ENCODE measurements around the gene PNMA8B. TPM values are rescaled to one million over a fixed set of nuclear protein-coding genes. Genes with fewer than 3 reads are reported as not detected.

PNMA8B gene
- total and polyA plus RNA-seq, 2 donors (not counting 3 experiments of a cell fraction or from before 2014, with no cell fraction given): 0.11 TPM; not detected in 1

- ChIA-PET CTCF (interaction anchor here (0.9 to 9.3 kb wide), 2 partner anchors 12 to 16 kb away, joined by 4 to 172 read pairs; no protein-coding TSS in a partner anchor), POLR2A (no interaction called here)
- Histone ChIP-seq H3K79me2 (ENCODE audit: control insufficient read depth, insufficient read depth, low read length) (no peaks in the 10 kb centered on the region), H3K36me3 (ENCODE audit: control insufficient read depth in 2 of 2, extremely low read depth in 1 of 2, insufficient read depth in 2 of 2, low read length in 2 of 2) (no peaks in the 10 kb centered on the region), H3K4me1 (ENCODE audit: control insufficient read depth, extremely low read depth, insufficient read depth, low read length) (no peaks in the 10 kb centered on the region), H2AFZ (ENCODE audit: low read depth, low read length) (no peak overlapping the region), H3K27me3 (ENCODE audit: control insufficient read depth in 2 of 2, insufficient read depth in 2 of 2, low read length in 2 of 2) (no peaks in the 10 kb centered on the region), H3K9me1 (replicated peaks; ENCODE audit: control insufficient read depth, extremely low read depth, insufficient read depth, low read length) (no peaks in the 10 kb centered on the region), H4K20me1 (replicated peaks; ENCODE audit: control insufficient read depth, extremely low read depth, insufficient read depth, low read length) (no peaks in the 10 kb centered on the region), H3K9ac (replicated peaks; ENCODE audit: extremely low read depth, insufficient read depth, low read length) (no peak overlapping the region), H3K4me2 (ENCODE audit: insufficient read depth, low read length) (no peak overlapping the region), H3K27ac (ENCODE audit: insufficient read depth, low read depth, low read length) (no peak overlapping the region), H3K4me3 (replicated peaks in 1 of 3; ENCODE audit: insufficient read depth in 1 of 3, low read depth in 1 of 3, low read length in 3 of 3) (no peak overlapping the region), H3K9me3 (replicated peaks; ENCODE audit: control insufficient read depth, insufficient read depth, low read length) (no peaks in the 10 kb centered on the region)
- FAIRE-seq (no peak), DNase-seq (ENCODE audit: low read depth, low spot score) (no peak)
- intact Hi-C loops (cut with micrococcal nuclease) (no loop called here), dilution Hi-C loops (cut with MboI; ENCODE audit: extremely low pct_ligation_motif_present, low sequenced_read_pairs) (no loop called here)
- BruUV-seq (replicated peaks): no TSS peak
- TF ChIP-seq GATA2 (IDR thresholded peaks at IDR 0.05; ENCODE audit: insufficient read depth, insufficient read length, low read depth, low read length) (no peak), POLR2AphosphoS5 (IDR thresholded peaks at IDR 0.05; ENCODE audit: insufficient read depth, low read depth, low read length) (no peak), MYC (IDR thresholded peaks at IDR 0.05; ENCODE audit: low read depth, low read length) (no peak), FOS (IDR thresholded peaks at IDR 0.05; ENCODE audit: borderline replicate concordance, insufficient read depth, low read length) (no peak), EZH2 (IDR thresholded peaks at IDR 0.05; ENCODE audit: borderline replicate concordance, low read depth, low read length, severe bottlenecking) (no peak), MAX (IDR thresholded peaks at IDR 0.05; ENCODE audit: insufficient read depth, insufficient read length) (no peak), JUN (IDR thresholded peaks at IDR 0.05; ENCODE audit: borderline replicate concordance, insufficient read depth, insufficient read length, low read depth) (no peak), CTCF (IDR thresholded peaks at IDR 0.05; ENCODE audit: extremely low read depth in 1 of 2, insufficient read depth in 1 of 2, low read depth in 1 of 2, low read length in 2 of 2) (no peak), POLR2A (IDR thresholded peaks at IDR 0.05; ENCODE audit: low read depth, low read length) (no peak)
Measured at GRCh38 chr19:46544651-46545050, 49.0 kb upstream of the PNMA8B start.

All from endothelial cell of umbilical vein (primary cell).